Activated B cell treated with CpG ODN at 0.5 μM for 24 hours (primary cell): ENCODE data around the gene TMEM134. TPM values are rescaled to one million over a fixed set of nuclear protein-coding genes. Genes with fewer than 3 reads are reported as not detected.

Experiments used
- ATAC-seq: fragments of 200-7000 bp; cut with Tn5 transposase; one replicate; pipeline ENCODE4 v1.10.0; 2021; ENCODE audit warnings: low read depth, mild to moderate bottlenecking, moderate library complexity
- CTCF ChIA-PET: fragments of 350-600 bp; sonication (Branson Sonifier 250); formaldehyde crosslinking; loops from one replicate; lab custom pipeline; 2021; ENCODE audit warnings: antibody characterized with exemption; lab: Charles Lee
- POLR2A ChIA-PET: fragments of 350-600 bp; sonication (Branson Sonifier 250); formaldehyde crosslinking; loops from one replicate; lab custom pipeline; 2021; ENCODE audit warnings: antibody characterized with exemption; lab: Charles Lee
- DNase-seq: peaks from one replicate; pipeline ENCODE4 v3.0.0; 2022
- H3K27ac Mint-ChIP-seq: one replicate; pipeline ENCODE4 v1.8.0; 2020; ENCODE audit warnings: mixed read lengths
- H3K27me3 Mint-ChIP-seq: one replicate; pipeline ENCODE4 v1.8.0; 2021; ENCODE audit warnings: mixed read lengths
- H3K36me3 Mint-ChIP-seq: one replicate; pipeline ENCODE4 v1.8.0; 2021; ENCODE audit warnings: low read depth, mixed read lengths
- H3K4me1 Mint-ChIP-seq: one replicate; pipeline ENCODE4 v1.8.0; 2021; ENCODE audit warnings: mixed read lengths
- H3K4me3 Mint-ChIP-seq: one replicate; pipeline ENCODE4 v1.8.0; 2020; ENCODE audit warnings: mild to moderate bottlenecking, mixed read lengths
- H3K9me3 Mint-ChIP-seq: one replicate; pipeline ENCODE4 v1.8.0; 2020; ENCODE audit warnings: mixed read lengths
- CTCF ChIP-seq: fragments of 200-600 bp; IDR thresholded peaks from one replicate; pipeline ENCODE4 v1.8.0; 2022; ENCODE audit warnings: antibody characterized with exemption, mild to moderate bottlenecking
- intact Hi-C: fragments of 100-400 bp; cut with micrococcal nuclease; formaldehyde crosslinking; loops from one replicate; pipeline ENCODE4 v1.15.1; 2024
- total RNA-seq: library from RNA; stranded (reverse); gene quantifications from 2 replicates; pipeline ENCODE4 v1.2.3, GENCODE V29; 2022

Gene TMEM134
- total RNA-seq, 1 donor from 2014 or later = 83.5 TPM

GRCh38 chr11:67451658-67451976 lies 17.4 kb downstream of the TMEM134 start:
- Mint-ChIP-seq H3K27ac (peak overlapping the region; percentile 18), H3K36me3 (no peaks in the 10 kb centered on the region), H3K4me1 (peaks cover 51% of the 10 kb centered on the region), H3K4me3 (no peak overlapping the region), H3K9me3 (no peaks in the 10 kb centered on the region), H3K27me3 (no peaks in the 10 kb centered on the region)
- ATAC-seq (no peak), DNase-seq (no peak)
- ChIA-PET CTCF (no interaction called here), POLR2A (interaction anchor here (1.1 to 33.4 kb wide), 3 partner anchors 8 to 69 kb away, joined by 7 to 1417 read pairs (median 1417); partner anchors contain the start of genes CABP4, CORO1B, GPR152 and PTPRCAP)
- TF ChIP-seq CTCF = no peak
- intact Hi-C loops = no loop called here

- no peak for ATAC-seq
- no peak for DNase-seq
- H3K27me3 Mint-ChIP-seq = no peaks in the 10 kb centered on the region
- POLR2A ChIA-PET = interaction anchor here (0.5 to 33.4 kb wide), 6 partner anchors 8 to 1363 kb away, joined by 3 to 1417 read pairs (median 8); partner anchors contain the start of genes CABP4, CORO1B, GPR152 and PTPRCAP
- H3K4me1 Mint-ChIP-seq = peaks cover 57% of the 10 kb centered on the region
- H3K9me3 Mint-ChIP-seq = no peaks in the 10 kb centered on the region
- peak overlapping the region; percentile 18 for H3K27ac Mint-ChIP-seq
- intact Hi-C loops = no loop called here
- TF ChIP-seq CTCF = no peak
- no peaks in the 10 kb centered on the region for H3K36me3 Mint-ChIP-seq
- CTCF ChIA-PET = no interaction called here
- H3K4me3 Mint-ChIP-seq = no peak overlapping the region
Measured at GRCh38 chr11:67450796-67451657, 18.0 kb downstream of the TMEM134 start.

- no peak for DNase-seq
- intact Hi-C loops = no loop called here
- H3K27ac Mint-ChIP-seq = peak overlapping the region; percentile 42
- no peaks in the 10 kb centered on the region for H3K27me3 Mint-ChIP-seq
- no peaks in the 10 kb centered on the region for H3K9me3 Mint-ChIP-seq
- ChIA-PET CTCF (interaction anchor here (1.4 kb wide), 1 partner anchor 47 kb away, joined by 6 read pairs; the partner anchor contains the start of gene PPP1CA), POLR2A (interaction anchor here (0.6 to 33.4 kb wide), 7 partner anchors 10 to 56 kb away, joined by 3 to 1417 read pairs (median 4); partner anchors contain the start of genes CABP4, CORO1B, GPR152 and PTPRCAP)
- ATAC-seq = no peak
- no peak overlapping the region for H3K4me3 Mint-ChIP-seq
- peaks cover 71% of the 10 kb centered on the region for H3K4me1 Mint-ChIP-seq
- no peak for TF ChIP-seq CTCF
- no peaks in the 10 kb centered on the region for H3K36me3 Mint-ChIP-seq
Measured at GRCh38 chr11:67449116-67449844, 19.8 kb downstream of the TMEM134 start.

GRCh38 chr11:67448220-67448609 lies 20.8 kb downstream of the TMEM134 start:
- Mint-ChIP-seq H3K27me3 (no peaks in the 10 kb centered on the region), H3K4me1 (peaks cover 76% of the 10 kb centered on the region), H3K27ac (peak overlapping the region; percentile 63), H3K9me3 (no peaks in the 10 kb centered on the region), H3K4me3 (no peak overlapping the region), H3K36me3 (no peaks in the 10 kb centered on the region)
- ATAC-seq (no peak), DNase-seq (no peak)
- CTCF ChIA-PET = no interaction called here
- intact Hi-C loops = no loop called here
- no peak for TF ChIP-seq CTCF
- POLR2A ChIA-PET = interaction anchor here (1.8 to 33.4 kb wide), 4 partner anchors 9 to 45 kb away, joined by 3 to 1417 read pairs (median 747); partner anchors contain the start of genes CABP4, CORO1B, GPR152 and PPP1CA
